GM19438 (cell line): ENCODE data around the gene SLC6A18.

Experiments
- ATAC-seq: cut with Tn5 transposase; IDR thresholded peaks from one replicate; pipeline ENCODE4 v1.9.1; 2021; ENCODE audit warnings: low read depth; ENCODE audit not compliant: unreplicated experiment

SLC6A18 gene

DNA sequence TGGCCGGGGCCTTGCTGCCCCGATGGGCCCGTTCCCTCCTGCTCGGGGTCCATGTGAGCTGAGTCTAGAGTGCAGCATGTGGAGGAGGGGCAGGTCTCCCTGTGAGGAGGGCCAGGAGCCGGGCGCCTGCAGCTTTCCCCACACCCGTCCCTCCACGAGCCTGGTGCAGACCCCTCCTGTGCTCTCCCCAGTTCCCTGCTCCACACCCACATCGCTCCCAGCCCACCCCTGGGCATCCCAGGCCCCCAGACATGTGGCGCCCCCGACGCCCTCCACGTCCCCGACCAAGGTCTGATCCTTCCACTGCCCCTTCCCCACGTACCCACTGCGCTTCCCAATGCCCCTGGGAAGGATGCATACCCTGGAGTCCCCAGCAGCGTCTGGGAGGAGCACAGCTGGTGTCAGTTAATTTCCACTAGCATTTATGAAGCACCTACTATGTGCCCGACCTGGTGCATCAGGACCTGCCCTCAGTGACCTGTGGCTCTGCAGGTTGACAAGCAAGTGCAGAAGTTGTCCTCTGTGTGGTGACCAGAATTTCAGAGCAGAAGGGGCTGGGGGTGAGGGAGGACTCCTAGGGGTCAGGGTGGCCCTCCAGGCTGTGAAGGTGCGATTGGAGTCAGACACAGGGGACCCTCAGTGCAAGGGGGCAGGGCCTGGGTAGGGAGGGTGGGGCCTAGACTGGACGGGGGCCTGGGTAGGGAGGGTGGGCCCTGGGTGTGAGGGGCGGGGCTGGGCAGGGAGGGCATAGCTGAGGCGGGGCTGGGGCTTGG lies 10.8 kb upstream of the SLC6A18 start:
- ATAC-seq = no peak

DNA sequence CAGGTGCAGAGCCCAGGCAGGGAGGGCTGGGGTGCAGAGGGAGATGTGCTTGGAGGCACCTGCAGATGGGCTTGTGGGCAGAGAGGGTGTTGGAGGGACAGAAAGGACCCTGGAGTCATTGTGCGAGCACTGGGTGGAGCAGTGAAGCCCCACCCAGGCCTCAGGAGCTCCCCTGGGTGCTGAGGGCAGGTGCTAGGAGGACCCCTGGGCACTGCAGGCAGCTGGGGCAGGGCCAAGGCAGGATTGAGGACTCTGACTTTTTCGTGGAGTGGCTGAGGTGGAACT lies 10.3 kb upstream of the SLC6A18 start:
- ATAC-seq = no peak

DNA sequence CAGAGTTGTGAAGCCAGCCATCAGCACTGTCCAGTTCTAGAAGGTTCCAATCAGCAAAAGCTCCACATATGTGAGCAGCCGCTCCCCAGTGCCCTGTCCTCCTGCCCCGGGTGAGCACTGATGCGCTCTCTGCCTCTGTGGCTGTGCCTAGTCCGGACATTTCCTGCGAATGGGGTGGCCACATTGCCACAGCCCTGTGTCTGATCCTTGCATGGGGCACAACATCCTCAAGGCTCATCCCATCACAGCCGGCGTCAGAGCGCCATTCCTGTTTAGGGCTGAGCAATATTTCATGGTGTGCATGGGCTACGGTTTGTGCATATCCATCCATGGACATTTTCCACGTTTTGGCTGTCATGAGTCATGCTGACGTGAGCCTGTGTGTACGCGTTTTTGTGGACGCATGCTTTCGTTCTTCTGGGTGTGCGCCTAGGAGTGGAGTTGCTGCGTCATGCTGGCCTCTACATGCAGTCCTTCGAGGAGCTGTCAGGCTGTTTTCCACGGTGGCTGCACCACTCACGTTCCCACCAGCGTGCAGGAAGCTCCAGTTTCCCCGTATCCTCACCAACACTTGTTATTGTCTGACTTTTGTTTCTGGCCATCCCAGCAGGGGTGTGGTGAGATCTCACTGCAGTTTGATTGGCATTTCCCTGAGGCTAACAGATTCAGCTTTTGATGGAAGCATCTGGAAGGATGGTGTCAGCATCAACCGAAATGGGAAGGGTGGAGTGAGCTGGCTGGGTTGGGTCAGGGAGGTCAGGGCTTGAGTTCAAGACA lies 9.7 kb upstream of the SLC6A18 start:
- no peak for ATAC-seq

DNA sequence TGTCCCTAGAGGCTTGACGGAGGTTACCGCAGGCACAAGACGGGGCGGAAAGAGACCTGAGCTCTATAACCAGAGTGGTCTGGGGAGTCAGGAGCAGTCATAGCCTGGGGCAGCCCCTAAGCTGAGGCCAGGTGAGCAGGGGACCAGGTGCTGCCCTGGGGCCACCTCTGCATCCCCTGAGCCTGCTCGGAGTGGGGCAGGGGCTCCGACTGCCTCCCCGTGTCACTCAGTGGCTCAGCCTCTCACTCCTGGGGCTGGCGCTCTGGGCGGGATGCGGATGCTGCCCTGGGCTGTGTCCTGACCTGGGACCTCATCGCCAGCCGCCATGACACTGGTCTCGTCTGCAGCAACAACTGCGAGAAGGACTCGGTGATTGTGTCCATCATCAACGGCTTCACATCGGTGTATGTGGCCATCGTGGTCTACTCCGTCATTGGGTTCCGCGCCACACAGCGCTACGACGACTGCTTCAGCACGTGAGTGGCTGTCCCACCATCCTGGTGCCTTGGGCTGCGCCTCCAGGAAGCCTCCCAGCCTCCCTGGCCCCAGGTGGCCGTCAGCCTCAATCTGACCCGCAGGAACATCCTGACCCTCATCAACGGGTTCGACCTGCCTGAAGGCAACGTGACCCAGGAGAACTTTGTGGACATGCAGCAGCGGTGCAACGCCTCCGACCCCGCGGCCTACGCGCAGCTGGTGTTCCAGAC lies 8.8 kb upstream of the SLC6A18 start:
- no peak for ATAC-seq

DNA sequence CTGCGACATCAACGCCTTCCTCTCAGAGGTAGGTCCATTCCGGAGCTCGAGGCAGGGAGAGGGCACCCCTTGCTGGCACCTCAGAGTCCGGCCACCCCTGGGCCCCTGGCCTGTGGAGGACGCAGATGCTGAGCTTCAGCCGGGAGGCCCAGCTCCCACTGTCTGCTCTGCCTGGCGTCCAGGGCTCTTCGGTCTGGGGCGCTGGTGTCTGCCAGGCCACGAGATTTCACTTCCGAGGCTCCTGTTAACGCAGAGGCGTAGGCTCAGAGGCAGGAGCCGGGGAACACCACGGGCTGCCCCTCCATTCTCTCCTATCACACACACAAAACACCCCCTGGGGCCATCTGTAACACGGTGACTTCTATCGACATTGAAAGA lies 8.3 kb upstream of the SLC6A18 start:
- no peak for ATAC-seq

DNA sequence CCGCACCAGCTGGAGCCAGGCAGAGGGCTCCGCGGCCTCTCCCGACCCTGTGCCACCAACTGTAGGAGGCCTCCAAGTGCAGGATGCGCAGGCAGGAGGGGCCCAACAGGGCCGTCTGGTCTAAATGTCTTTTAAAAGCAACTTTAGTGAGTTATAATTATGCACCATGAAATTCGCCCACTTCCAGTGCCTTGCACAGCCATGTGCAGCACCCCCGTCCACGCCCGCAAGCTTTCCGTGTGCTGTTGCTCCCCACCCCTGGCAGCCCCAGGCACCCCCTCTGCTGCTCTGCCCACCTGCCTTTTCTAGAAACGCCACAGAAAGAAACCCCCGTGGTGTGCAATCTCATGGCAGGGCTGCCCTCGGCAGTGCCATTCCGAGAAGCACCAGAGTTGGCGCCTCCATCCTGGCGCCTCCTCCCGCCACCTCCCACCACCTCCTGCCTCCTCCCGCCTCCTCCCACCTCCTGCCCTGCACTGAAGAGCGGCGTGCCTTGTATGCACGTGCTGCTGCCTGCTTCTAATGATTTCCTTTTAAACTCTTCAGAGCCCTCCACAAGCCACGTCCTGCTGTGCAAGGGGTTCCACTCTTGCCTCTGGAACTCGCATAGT lies 7.5 kb upstream of the SLC6A18 start:
- no peak for ATAC-seq

DNA sequence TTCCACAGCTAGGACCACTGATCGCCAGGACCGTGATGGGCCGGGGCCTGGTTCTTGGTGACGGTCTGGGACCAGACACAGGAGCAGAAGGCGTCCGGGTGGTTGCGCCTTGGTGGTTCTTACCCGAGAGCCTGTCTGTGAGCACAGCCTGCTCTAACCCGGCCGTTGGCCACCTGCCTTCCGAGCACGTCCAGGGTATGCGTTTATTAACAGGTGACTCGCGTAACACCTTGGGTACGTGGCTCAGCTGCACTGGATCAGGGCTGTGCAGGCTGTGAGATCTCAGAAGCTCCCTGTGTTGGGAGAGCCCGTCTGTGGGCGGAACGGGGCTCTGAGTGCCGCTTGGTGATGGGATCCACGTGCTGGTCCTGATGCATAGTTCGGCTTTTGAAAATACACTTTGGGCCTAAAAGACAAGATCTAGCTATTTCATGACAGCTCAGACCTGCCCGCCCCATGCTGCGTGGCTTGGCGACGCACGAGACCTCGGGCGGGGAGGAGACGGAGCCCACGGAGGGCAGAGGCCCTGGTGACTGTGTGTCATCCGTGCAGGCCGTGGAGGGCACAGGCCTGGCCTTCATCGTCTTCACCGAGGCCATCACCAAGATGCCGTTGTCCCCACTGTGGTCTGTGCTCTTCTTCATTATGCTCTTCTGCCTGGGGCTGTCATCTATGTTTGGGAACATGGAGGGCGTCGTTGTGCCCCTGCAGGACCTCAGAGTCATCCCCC lies 6.7 kb upstream of the SLC6A18 start:
- no peak for ATAC-seq

DNA sequence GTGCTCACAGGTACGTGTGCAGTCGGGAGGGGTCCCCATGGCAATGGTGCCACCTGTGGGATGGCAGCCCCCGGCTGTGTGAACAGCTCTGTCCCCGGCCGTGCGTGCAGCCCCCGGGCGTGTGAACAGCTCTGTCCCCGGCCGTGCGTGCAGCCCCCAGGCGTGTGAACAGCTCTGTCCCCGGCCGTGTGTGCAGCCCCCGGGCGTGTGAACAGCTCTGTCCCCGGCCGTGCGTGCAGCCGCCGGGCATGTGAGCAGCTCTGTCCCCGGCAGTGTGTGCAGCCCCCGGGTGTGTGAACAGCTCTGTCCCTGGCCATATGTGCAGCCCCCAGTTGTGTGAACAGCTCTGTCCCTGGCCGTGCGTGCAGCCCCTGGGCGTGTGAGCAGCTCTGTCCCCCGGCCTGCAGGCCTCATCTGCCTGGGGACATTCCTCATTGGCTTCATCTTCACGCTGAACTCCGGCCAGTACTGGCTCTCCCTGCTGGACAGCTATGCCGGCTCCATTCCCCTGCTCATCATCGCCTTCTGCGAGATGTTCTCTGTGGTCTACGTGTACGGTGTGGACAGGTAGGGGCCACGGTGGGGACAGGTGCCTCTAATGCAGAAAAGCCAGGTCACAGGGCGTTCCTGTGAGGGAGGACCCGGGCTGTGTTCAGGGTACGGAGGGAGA lies 5.9 kb upstream of the SLC6A18 start:
- ATAC-seq = no peak

DNA sequence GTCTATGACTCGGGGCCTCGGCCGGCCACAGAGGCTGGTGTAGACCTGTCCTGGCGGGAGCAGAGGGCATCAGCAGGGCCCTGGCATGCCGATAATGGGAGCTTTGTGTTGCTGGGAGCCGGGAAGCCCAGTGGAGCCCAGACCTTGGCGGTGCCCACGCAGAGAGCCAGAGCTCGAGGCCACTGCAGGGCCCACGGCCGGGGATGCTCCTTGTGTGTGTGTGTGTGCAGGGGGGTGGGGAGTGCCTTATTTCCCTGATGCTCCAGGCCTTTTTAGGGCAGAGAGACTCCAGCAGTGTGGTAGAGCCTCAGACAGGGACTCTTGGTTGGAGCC lies 5.4 kb upstream of the SLC6A18 start:
- no peak for ATAC-seq

DNA sequence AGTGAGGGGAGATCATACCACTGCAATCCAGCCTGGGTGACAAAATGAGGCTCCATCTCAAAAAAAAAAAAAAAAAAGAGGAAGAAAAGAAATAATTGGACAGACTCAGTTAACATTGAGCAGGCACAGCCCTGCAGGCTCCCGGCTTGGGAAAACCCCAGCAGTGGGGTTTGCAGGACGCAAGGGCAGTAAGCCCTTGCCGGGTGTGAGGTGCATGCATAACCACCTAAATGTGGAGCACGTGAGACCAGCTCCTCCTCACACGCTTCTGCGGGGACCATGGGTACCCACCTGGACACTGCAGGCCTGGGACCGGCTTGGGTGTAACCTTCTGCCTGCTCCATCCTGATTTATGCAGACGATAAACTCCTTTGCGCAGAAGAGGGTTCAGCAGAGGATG lies 4.8 kb upstream of the SLC6A18 start:
- ATAC-seq = no peak

DNA sequence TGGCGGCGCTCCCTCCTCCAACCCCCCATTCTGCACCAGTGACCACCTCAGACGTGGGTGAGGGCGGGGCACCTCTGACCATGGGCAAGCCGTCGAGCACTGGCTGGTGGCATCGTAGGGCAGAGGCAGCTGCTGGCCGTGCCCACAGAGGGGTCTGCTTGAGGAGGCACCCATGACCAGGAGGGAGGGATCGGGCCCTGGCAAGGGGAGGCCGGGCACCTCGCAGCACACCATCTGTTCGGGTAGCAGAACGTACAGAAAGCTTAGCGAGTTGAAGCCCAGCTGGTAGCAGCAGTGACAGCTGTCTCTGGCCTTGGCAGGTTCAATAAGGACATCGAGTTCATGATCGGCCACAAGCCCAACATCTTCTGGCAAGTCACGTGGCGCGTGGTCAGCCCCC lies 4.3 kb upstream of the SLC6A18 start:
- ATAC-seq = no peak

DNA sequence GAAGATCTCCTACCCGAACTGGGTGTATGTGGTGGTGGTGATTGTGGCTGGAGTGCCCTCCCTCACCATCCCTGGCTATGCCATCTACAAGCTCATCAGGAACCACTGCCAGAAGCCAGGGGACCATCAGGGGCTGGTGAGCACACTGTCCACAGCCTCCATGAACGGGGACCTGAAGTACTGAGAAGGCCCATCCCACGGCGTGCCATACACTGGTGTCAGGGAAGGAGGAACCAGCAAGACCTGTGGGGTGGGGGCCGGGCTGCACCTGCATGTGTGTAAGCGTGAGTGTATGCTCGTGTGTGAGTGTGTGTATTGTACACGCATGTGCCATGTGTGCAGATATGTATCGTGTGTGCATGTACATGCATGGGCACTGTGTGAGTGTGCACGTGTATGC lies 3.5 kb upstream of the SLC6A18 start:
- no peak for ATAC-seq

DNA sequence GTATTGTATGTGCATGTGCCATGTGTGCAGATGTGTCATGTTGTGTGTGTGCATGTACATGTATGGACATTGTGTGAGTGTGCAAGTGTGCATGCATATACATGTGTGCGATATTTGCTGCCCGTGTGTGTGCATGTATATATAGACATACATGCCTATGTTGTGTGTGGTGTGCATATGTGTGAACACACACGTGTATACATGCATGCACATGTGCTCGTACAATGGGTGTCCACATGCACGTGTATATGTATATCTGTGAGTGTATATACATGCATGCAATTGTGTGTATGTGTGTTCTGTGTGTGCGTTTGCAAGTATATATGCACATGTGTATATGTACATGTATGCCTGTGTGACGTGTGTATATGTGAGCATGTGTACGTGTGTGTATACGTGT lies 3.0 kb upstream of the SLC6A18 start:
- no peak for ATAC-seq

DNA sequence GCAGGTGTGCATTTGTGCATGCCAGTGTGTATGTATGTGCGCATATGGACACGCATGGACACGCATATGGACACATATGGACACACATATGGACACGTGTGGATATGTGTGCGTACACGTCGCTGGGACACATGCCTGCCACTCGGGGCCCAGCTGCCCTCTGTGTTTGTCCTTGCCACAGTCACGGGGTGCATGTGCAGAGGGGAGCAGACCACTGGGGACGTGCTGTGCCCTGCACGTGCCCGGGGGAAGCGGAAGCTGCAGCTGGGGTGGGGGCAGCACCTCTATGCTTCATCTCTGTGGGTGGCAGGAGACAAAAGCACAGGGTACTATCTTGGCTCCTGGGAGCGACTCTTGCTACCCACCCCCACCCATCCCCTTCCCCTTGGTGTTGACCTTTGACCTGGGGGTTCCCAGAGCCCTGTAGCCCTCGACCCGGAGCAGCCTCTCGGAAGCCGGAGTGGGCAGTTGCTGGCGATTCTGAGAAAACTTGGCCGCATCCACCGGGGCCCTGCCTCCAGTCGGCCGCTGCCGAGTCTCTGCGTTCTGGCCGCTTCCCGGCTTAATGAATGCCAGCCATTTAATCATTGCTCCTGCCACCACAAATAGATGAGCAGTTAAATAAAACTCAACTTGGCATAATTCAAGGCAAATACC lies 2.4 kb upstream of the SLC6A18 start:
- no peak for ATAC-seq

DNA sequence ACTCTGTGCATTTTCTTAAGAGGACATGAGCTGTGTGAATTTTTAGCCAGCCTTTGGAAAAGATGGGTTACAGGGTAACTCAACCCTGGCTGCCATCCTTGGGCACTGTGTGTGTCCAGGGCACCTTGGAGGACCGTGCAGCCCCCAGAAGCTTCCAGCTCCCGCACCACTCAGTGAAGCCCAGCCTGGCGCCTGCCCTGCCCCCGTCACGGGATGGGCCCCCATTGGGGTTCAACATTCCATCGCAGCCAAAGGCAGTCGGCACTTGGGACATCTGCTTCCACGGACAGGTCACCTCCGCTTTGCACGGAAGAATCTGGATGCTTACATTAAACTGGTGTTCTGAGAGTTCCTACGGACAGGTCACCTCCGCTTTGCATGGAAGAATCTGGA lies 1.9 kb upstream of the SLC6A18 start:
- no peak for ATAC-seq

DNA sequence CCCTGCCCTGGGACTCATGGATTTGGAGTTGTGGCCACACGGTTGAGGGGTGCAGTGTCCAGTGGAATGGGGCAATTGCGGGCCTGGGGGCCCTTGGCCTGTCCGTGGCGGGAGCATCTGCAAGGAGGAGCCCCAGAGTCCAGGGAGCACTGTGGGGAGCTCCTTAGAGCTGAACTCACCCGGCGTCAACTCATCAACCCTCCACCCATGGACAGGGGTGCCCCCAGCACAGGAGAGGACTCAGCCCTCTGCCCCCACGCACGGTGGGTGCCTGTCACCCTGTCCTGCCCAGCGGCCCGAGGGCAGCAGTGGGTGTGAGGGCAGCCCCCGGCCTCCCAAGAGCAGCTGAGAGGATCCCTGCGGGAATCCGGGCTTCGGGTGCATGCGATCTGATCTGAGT lies 550 bp upstream of the SLC6A18 start:
- no peak for ATAC-seq

DNA sequence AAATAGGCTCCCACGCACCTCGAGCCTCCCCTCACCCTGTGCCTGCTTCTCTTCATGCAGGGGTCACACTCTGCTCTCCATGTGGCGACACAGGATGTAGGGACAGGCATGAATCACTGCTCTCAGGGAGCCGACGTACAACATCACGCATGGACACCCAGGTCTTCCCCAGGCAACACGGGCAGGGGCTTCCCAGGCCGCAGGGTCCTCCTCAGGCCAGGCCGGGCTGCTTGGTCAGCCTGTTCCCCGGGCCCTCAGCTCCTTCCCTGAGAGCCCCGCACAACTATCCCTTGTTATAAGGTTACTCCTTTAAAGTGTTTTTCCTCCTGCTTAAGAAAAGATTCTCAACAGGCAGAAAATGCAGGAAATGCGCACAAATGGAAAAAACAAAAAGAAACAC lies 1.1 kb downstream of the SLC6A18 start:
- ATAC-seq = no peak

DNA sequence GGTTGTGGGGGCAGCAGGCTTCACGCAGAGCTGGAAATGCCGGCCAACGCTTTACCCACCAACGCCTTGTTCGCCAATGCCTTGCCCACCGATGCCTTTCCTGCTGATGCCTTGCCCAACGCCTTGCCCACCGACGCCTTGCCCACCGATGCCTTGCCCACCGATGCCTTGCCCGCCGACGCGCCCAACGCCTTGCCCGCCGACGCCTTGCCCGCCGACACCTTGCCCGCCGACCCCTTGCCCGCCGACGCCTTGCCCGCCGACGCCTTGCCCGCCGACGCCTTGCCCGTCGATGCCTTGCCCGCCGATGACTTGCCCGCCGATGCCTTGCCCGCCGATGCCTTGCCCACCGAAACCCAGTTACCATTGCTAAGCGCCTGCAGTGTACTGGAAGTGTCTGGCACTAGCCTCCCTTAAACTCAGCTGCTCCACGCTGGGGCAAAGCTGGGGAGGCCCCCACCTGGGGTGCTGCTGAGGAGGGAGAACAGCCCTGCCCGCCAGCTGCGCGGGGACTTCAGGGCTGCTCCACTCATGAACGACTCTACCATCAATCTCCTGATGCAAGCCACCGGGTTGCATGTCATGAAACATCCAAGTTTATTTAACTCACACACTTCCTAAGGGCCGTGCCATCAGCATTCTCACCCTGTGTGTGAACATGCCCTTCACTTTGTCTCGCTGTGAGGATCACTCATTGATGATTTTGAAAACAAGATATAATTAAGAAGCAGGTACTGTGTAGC lies 1.8 kb downstream of the SLC6A18 start:
- ATAC-seq = no peak

DNA sequence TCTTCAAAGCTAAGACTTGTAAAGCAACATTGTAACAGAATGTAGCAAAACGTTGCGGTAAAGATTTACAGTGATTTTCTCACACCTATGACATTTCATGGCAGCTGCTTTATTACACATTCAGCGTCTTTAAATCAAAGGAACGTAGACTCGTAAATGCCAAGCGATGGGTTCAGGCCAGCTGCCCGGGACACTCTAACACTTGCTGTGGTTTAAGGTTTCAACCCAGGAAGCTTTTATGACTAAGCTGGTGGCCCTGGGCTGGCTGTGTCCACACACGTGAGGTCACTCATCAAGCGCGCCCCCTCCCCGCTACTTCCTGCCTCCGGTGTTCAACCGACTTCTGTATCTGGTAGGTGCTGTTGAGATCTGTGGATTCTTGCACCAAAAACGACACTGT lies 2.5 kb downstream of the SLC6A18 start:
- no peak for ATAC-seq
